Retinal pigment epithelial cell (primary cell): ENCODE data around the gene RHD.
A peak's percentile ranks its signal among the peaks of the same experiment; 100 is the strongest.

Experiments
- DNase-seq: peaks from one replicate; pipeline ENCODE4 v3.0.0-alpha.2; 2010; ENCODE audit warnings: low read depth
- H3K4me3 ChIP-seq: 2 replicates; pipeline ENCODE4 v1.5.1; 2011; ENCODE audit warnings: mild to moderate bottlenecking, low read length, control low read depth, moderate library complexity
- TF ChIP-seq, protein P1 (sequence below): conservative IDR thresholded peaks from 2 replicates; pipeline ENCODE4 v1.5.1; 2011; ENCODE audit warnings: low read depth, low read length, control low read depth, inconsistent platforms

The RHD gene

GRCh38 chr1:25239681-25240541, 32.4 kb upstream of the RHD start:
- peak overlapping the region; percentile 60 for H3K4me3 ChIP-seq
- TF ChIP-seq, protein P1, sequence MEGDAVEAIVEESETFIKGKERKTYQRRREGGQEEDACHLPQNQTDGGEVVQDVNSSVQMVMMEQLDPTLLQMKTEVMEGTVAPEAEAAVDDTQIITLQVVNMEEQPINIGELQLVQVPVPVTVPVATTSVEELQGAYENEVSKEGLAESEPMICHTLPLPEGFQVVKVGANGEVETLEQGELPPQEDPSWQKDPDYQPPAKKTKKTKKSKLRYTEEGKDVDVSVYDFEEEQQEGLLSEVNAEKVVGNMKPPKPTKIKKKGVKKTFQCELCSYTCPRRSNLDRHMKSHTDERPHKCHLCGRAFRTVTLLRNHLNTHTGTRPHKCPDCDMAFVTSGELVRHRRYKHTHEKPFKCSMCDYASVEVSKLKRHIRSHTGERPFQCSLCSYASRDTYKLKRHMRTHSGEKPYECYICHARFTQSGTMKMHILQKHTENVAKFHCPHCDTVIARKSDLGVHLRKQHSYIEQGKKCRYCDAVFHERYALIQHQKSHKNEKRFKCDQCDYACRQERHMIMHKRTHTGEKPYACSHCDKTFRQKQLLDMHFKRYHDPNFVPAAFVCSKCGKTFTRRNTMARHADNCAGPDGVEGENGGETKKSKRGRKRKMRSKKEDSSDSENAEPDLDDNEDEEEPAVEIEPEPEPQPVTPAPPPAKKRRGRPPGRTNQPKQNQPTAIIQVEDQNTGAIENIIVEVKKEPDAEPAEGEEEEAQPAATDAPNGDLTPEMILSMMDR, result peak; percentile 65
- DNase-seq, result peak; percentile 60

- no peak for DNase-seq
- no peak overlapping the region for H3K4me3 ChIP-seq
- TF ChIP-seq, protein P1, result no peak
These were observed 28.4 kb upstream of the RHD start for GRCh38 chr1:25243907-25244306.

- TF ChIP-seq, protein P1, result no peak
- peak overlapping the region; percentile 99 for H3K4me3 ChIP-seq
- no peak for DNase-seq
These were observed 26.9 kb upstream of the RHD start for GRCh38 chr1:25245393-25245792.

DNA sequence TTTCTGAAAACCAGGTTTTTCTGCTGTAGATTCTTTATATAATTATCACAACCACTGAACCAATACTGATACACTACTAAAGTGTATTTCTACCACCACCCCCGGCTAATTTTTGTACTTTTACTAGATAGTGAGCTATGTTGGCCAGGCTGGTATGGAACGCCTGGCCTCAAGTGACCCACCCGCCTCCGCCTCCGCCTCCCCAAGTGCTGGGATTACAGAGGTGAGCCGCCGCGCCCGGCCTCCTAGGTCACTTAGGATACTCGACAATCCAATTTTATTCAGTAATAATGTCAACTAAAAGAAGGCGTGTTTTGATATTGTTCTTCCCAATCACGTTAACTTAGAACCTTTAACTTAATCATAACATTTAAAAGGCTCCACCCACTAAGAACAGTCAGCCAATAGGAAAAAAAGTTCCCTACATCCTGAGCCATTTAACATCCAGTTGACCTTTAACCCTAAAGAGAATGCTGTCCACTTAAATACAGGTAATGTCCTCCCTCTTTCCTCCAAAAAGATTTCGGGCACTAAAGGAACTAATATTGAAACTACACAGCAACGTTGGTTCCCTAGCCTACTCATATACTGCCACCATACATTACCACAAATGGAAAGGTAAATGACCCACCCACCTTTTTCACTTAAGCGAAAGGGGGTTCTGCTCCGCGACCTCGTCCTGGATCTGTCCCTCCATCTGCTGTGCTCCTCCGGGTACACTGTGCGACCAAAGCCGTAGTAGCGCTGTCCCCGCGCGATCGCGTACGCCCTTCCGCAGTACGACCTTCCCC, 26.3 kb upstream of the RHD start:
- no peak for DNase-seq
- peak overlapping the region; percentile 99 for H3K4me3 ChIP-seq
- TF ChIP-seq, protein P1, result no peak

DNA sequence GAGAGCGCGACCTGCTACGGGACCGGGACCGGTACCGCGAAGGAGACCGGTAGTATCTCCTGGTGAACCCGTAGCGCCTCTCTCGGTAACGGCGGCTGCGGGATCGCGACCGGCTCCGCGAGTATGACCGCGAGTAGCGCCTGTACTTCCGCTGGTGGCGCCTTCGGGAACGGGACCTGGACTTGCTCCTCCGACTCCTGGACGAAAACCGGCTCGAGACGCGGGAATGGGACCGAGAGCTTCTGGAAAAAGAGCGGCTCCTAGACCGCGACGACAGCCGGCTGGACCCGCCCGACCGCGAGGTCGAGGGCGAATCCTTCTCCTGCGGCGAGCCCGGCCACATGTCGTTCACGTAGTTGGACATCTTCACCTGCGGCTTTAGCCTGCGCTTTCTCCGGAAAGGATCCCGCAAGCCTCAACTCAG, 25.7 kb upstream of the RHD start:
- DNase-seq, result no peak
- TF ChIP-seq, protein P1, result no peak
- H3K4me3 ChIP-seq, result peak overlapping the region; percentile 99

DNA sequence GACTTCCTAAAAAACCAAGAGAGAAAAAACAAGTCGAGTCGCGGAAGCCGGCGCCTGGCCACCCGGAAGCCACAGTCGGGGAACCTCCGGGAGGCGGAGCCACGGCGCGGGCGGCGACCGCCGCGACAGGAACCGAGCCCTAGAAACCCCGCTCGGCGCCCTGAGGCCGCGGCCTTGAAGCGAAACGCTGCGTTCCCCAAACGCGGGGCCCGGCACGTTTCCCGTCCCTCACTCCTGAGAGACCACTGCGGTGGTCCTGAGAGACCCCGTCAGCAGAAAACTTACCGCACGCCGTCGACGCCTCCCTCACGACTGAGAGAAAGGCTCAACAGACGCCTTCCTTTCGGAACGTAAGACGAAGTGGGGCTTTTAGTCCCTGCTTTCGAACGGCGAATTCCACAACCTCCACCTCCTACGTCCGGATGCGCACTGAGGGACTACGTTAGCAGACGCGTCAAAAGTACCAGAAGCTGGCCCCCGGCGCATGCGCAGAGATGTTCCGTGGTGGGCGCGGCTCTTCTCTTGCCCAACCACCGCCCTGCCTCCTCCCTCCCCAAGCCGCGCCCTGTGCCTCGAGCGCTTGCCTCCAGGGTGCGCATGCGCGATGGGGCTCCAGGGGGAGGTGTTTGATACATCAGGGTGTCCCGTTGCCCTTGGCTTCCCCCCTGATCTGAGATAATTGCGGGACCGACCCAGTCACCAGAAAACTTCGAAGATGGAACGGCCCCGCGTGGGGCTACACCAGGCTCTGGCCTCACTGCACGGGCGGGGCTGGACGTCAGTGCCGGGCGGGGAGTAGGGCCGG, 25.1 kb upstream of the RHD start, which contains the start of gene RSRP1:
TSS of gene RSRP1 (minus strand) at position 431 of the 805 bp plus-strand sequence. CDS start 491 bp downstream, outside the sequence.
- H3K4me3 ChIP-seq, result peak within 1 kb of the TSS; percentile 99
- TF ChIP-seq, protein P1, result no peak

More for the DNA sequence above, 25.1 kb upstream of the RHD start, which contains the start of gene RSRP1:
- DNase-seq, result peak; percentile 79
